Stimulated activated CD8-positive, alpha-beta memory T cell treated with anti-CD3 and anti-CD28 coated beads, Interleukin-2, amount 100 ng/mL, for 48 hours (primary cell): ENCODE measurements around the gene TFDP1.

ENCODE experiments used
- DNase-seq, 2 donors: peaks; one replicate each; pipeline ENCODE4 v3.0.0-alpha.2; 2020; ENCODE audit warnings: low read depth in 2 of 2

Gene TFDP1

DNA sequence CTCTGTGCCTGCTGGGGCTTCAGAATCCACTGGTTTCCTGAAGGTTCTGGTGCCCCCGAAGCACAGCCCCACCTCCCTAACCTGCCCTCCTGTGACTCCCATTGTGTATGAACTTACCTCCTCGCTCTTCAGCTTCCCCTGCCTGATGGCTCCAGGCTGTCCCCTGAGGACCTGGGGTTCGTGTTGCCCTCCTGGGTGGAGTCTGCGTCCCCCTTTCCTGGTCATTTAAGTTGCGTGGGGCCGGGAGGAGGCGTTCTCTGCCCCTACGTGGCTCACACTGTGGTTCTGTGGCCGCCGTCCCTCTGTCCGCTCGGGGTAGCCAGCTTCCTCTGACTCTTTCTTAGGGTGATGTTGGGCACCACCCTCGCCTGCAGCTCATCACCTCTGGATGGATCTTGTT is 13.9 kb downstream of the TFDP1 start:
- DNase-seq = no peak

DNA sequence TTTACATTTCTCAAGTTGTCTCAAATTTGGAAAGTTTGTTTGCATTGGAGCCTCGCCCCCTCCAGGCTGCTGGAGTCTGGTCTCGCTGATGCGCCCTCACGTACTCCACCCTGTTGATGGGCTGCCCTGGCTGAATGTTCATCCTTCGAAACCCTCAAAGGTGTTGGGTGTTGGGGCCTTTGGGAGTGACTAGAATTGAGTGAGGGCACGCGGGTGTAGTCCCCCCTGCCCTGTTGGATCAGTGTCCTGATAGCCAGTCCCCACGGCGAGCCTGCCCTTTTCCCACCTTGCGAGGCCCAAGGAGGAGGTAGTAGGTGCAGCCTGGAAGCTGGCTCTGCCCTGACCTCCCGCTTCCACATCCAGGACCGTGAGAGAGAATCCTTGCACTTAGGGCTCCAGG is 14.8 kb downstream of the TFDP1 start:
- DNase-seq = no peak

DNA sequence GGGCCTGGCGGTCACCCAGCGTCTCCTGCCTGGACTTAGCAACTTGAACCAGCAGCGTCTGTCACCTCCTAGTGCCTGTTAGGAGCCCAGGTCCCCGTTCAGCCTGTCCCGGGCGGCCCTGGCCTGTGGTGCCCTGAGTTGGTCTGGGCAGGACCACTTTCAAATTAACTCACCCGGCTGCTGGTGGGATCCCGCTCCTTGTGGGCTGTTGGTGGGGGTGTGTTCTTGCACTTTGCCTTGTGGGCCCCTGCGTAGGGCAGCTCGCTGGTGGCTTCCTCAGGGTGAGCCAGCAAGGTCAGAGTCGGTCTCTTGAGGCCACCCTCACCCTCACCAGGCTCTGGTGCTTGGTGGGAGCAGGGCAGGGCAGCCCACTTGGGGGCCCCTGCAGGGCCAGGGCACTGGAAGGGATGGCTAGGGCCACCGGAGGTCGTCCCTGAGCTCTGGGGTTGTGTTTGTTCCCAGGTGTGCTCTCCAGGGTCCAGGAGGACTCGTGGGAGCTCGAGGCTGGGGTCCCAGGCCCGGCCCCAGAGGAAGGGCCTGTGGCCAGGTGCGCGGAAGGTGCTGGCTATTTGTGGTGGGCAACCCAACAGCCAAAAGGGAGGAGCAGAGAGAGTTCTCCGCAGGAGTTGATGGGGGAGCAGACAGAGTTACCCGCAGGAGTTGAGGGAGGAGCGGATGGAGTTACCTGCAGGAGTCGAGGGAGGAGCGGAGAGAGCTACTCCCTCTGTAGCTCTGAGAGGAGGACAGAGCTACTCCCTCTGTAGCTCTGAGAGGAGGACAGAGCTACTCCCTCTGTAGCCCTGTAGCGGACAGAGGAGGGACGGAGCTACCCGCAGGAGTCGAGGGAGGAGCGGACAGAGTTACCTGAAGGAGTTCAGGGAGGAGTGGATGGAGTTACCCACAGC is 16.9 kb downstream of the TFDP1 start:
- DNase-seq = no peak

DNA sequence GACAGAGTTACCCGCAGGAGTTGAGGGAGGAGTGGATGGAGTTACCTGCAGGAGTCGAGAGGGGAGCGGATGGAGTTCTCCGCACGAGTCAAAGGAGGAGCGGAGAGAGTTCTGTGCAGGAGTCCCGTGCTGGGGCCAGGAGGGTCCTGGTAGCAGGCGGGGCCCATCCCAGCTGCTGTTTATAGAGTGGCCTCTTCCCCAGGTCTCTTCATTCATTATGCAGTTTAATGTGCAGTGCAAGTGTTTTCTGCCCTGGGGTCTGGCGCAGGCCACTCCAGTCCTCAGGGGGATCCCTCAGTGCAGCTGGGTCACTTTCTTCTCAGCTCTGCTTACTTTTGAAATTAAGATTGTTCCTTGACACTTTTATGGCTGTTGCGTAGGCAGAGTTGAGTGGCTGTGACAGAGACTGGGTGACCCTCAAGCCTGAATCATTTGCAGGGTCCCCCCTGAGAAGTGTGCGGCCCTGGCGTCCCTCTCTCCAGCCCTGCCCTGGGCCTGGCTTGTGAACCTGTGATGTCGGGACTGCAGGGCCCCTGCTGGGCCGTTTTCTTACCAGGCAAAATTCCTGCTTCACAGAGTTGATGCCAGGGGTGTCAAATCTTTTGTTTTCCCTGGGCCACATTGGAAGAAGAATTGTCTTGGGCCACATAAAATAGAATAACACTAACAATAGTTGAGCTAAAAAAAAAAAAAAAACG is 17.9 kb downstream of the TFDP1 start:
- no peak for DNase-seq

DNA sequence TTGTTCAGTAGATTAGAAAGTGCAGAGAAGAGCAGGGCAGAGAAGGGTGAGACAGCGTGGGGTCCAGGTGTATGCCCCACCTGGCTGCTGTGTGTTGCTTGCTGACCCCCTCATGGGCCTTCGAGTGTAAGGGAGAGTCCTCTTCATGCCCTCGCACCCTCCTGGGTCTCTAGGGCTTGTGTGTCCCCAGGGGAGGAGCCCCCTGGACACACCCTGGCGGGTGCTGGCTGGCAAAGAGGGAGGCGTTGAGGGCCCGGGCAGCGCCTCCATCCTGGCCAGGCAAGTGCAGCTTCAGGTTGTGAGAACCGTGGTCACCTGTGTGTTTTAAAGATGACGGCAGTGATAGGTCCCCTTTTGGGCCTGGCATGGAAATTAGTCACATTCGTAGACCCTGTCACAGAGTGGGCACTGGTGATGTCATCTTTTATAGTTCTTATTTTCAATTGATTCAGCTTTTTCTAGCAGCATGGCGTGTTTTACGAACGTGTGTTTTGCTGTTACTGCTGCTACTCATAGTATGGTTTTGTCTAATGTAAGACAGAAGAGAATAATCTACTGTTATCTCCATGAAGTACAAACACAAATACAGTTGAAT is 18.7 kb downstream of the TFDP1 start:
- no peak for DNase-seq

DNA sequence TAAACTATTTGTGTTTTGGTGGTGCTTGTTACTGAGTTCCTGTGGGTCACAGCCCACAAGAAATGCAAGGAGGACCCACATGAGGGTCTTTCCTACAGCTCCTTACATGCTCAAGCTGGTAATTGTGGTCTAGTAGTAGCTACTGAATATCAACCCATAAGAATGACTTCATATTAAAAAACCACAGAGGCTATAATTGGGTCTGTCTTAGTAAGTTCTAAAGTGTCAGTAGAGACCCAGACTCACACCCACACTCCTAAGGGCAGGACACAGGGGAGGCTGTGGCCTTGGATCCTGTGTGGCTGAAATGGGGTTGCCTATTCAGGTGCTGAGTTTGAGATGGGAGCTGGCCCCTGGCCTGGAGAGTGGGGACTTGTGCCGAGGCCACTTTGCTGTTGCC is 19.6 kb downstream of the TFDP1 start:
- no peak for DNase-seq

DNA sequence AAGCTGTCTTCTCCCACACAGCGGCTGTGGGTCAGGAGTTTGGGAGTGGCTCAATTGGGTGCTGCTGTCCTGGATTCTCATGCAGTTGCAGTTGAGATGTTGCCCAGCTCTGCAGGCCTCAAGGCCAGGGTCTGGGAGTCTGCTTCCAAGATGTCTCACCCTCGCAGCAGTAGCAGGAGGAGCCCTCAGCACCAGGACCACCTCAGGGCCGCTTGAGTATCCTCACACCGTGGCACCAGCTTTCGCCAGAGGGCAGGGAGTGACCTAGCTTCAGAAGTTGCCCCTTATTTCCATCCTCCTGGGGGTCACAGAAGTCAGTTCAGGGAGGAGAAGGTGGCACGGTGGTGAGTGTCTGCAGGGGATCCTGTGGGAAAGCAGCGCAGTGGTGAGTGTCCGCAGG is 20.9 kb downstream of the TFDP1 start:
- DNase-seq = no peak

DNA sequence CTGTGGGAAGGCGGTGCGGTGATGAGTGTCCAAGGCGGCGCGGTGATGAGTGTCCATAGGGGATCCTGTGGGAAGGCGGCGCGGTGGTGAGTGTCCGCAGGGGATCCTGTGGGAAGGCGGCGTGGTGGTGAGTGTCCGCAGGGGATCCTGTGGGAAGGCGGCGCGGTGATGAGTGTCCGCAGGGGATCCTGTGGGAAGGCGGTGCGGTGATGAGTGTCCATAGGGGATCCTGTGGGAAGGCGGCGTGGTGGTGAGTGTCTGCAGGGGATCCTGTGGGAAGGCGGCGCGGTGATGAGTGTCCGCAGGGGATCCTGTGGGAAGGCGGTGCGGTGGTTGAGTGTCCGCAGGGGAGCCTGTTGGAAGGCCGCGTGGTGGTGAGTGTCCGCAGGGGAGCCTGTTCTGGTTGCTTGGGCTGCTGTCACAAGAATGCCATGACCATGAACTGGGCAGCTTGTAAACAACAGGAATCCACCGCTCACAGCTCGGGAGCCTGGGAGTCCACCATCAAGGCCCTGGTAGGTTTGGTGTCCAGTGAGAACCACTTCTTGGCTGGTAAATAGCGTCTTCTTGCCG is 21.4 kb downstream of the TFDP1 start:
- no peak for DNase-seq

DNA sequence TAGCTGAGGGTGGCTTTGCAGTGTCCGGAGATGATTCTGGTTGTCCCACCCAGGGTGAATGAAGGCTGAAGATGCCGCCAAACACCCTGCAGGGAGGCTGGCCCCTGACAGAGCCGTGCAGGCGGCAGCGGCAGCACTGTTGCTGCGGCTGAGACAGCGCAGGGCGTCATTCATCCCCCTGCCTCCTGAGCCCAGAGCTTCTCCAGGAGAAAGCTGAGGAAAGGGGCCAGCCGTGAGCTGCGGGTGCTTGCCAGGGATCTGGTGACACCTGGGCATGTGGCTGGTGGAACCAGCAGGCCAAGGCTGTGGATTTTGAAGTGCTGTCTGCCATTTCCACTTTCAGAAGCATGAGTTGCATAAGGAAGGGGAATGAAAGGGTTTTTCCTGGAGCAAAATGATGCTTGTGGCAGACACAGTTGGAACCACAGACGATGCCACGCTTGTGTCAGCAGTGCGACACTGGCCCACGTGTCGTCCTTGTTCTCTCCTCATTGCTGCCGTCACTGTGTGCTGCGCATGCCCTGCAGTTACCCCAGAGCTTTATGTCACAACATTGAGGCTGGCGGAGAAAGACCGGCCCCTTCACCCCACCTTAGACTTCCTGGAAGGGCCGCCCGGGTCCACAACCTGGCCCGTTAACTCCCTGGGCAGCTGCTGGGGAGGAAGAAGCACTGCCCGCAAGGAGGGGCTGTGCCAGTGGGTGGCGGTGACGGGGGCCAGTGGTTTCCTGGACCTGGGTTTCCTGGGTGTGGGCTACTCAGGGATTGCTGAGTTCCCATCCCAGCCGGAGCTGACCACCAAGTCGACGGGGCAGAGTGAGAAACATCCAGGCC is 22.7 kb downstream of the TFDP1 start:
- no peak for DNase-seq

DNA sequence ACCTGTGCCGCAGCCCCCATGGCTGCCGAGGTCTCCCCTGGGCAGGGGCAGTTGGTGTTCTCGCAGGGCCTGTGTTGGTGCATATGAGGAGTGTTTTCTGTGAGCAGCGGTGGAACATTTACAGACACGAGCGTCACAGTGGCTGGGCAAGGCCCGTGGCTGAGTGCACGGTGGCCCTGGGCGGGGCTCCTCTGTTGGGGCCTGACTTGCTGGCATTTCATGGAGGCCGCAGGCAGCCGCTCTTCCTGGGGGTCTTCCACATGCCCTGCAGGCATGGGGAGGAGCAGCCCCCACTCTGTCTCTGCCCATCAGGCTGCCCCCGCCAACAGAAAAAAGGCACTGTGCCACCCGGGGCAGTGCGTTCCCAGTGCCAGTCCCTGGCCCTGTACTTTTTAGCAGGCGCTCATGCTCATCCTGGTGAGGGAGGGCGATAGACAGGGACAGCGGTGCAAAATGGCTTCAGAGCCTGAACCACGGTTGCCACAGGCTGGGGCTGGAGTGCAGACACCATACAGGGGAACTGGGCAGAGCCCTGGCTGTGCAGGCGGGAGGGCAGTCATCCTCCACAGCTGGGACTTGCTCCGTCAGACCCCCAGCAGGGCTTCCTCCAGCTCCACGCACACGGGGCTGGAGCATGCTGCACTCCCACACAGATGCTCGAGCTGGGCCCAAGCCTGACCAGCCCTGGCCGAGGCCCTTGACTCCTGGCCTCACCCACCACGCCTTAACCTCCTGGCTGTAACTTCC is 23.5 kb downstream of the TFDP1 start:
- DNase-seq = no peak

DNA sequence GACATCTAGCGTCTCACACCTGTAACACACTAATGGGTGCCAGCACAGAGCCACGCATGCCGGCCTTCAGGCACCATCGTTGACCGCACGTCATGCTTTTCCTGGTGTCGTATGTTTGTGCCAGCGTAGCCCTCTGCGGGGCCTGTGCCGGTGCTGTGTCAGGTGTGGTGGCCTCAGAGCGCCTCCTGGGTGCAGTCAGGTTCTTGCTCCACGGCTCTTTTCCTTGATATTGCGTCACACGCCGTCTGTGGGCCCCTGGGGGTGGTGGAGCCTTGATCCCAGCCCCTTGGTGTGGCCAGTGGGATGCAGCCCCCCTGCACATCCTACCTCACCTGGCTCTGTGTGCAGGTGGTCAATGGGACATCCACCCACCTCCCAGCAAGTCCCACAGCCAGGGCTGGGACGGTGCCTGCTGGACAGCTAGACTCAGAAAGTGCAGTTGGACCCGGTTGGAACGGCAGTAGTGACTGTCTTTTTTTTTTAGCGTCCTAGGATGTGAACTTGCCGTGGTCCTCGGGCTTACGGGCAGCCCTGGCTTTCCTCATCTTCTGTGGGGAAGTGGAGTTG is 24.5 kb downstream of the TFDP1 start:
- no peak for DNase-seq

DNA sequence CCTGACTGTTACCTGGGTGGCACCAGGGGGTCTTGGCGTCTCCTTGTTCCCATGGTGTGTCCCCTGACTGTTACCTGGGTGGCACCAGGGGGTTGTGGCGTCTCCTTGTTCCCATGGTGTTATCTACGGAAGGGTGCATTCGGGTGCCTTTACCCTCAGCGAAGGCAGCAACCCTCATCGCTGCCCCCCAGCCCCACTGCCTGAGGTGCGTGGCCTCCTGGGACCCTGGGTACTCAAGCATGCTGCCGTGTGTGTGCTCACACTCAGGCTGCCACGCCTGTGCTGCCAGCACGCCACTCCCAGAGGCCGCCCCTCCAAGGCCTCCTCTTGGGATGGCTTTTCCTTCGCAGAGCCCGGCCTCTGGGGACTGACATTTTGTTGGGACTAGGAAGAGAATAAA is 25.1 kb downstream of the TFDP1 start:
- no peak for DNase-seq

DNA sequence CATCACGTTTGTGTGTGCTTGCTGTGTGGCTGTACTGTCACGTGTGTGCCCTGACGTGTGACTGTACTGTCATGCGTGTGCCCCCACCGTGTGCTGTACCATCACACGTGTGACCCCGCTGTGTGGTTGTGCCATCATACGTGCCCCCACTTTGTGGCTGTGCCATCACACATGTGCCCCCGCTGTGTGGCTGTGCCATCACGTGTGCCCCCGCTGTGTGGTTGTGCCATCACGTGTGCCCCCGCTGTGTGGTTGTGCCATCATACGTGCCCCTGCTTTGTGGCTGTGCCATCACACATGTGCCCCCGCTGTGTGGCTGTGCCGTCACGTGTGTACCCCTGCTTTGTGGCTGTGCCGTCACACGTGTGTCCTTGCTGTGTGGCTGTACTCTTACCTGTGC is 25.7 kb downstream of the TFDP1 start:
- no peak for DNase-seq

DNA sequence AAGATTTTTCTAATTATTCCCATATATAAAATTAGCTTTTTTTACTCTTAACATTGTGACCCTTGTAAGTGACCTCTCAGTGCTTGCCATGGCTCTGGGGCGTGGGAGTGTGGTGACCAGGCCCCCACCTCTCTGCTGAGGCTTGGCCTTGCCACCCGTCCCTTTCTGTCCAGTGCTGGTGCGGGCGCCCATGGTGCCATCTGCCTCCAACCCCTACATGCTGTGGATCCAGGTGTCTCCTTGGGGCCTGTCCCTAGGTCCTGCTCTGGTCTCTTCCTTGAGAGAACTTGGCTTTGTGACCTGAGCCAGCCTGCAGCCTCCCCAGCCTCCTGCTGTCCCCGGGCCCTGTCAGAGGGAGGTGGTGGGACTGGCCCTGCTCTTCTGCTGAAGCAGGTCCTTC is 27.4 kb downstream of the TFDP1 start:
- no peak for DNase-seq

DNA sequence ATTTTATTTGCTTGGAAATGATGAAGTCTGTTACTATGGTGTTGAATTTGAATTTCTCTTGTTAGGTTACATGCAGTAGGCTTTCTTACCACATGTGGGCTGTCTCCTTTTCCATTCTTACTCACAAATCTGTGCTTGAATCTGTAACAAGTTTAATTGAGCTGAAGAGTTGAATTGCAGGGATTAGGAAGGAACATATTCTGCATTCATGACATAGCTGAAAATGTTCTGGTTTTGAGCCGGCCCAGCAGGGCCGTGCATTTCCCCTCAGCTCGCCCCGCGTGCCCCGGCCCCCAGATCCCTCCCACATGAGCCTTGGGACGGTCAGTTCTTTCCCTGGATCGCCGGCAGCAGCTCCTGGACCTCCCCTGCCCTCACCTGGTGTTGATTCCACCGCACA is 28.1 kb downstream of the TFDP1 start:
- DNase-seq = no peak

DNA sequence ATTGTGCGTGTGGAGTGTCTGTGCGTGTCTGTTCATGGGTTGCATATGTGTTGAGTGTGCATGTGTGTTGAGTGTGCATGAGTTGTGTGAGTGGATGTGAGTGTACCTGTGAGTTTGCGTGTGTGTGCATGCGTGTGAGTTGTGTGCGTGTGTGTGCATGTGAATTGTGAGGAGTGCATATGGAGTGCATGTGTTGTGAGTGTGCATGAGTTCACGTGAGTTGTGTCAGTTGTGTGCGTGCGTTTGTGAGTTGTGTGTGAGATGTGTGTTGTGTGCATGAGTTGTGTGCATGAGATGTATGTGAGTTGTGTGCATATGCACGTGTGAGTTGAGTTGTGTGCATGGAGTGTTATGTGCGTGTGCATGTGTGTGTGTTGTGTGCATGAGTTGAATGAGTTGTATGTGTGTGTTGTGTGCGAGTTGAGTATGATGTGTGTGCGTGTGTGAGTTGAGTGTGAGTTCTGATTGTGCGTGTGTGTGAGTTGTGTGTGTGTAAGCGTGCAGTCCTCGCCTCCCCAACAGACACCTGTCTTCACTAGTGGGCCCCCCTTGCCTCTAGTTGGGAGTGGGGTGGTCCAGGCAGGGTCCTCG is 29.3 kb downstream of the TFDP1 start:
- no peak for DNase-seq

DNA sequence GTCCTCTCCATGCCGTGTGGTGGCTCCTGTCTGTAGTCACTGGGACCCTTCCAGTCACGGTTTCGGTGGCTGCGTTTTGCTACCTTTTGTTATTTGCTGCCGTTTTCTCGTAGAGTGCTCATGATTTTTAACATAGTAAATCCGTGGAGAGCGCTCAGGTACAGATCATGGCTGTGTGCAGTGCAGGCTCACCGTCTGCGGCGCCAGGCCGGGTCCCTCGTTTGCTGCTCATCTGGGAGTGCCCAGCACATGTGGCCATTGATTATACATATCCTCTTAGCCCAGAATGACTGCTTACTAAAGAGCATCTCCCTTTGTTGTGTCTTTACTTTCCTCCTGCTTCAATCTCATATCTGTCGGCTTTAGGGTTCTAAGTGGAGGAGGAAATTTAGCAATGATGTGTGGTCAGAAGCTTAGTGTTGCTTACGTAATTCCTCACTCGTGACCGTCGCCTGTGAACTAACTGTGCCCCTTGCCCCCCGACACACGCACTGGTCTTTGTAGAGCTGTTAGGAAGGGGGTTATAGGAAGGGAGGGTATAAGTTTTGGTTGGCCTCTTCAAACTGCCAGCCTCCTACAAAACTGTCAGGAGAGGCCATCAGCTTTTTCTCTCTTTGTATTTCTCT is 31.8 kb downstream of the TFDP1 start:
- DNase-seq = no peak

DNA sequence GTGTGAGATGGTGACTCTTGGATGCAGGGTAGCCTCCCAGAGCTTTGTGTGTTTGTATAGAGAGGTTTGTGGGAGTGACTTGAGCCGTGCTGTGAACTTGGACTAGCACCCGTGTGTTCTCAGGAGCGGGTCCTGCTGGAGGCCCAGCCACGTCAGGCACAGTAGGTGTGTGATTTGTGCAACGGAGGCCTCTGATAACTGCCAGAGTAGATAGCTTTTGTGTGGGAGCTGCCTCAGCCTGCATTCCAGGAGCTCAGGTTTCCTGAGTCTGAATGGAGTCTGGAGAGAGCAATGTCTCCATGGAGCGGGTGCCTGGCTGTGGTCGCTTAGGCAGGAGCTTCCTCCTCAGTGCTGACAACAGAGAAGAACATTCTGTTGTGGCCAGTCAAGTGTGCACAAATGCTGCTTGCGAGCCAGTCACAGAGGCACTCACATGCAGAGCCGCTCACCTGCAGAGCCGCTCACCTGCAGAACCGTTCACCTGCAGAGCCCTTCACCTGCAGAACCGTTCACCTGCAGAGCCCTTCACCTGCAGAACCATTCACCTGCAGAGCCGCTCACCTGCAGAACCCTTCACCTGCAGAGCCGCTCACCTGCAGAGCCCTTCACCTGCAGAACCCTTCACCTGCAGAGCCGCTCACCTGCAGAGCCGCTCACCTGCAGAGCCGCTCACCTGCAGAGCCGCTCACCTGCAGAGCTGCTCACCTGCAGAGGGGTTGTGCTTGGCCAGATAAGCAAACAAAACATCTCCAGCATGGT is 32.6 kb downstream of the TFDP1 start:
- no peak for DNase-seq

DNA sequence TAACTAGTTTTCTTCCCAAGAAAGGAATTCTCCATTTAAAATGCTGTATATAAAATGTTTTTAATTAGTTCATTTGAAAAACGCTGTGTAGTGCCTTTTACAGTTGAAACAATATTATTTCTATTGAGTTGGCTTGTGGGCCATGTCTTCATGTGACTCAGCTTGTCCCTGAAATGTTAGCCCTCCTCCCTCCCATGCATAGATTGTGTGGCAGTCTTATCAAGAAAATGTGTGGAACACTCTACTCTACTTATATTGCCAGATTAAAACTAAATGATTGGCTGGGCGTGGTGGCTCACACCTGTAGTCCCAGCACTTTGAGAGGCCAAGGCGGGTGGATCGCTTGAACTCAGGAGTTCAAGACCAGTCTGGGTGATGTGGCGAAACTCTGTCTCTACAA is 33.4 kb downstream of the TFDP1 start:
- no peak for DNase-seq
